ENCODE results near the gene SLC12A9.

- TF ChIP-seq CTCF (IDR thresholded peaks at IDR 0.05; ENCODE audit: low read length) (no peak), EZH2 (IDR thresholded peaks at IDR 0.05; ENCODE audit: borderline replicate concordance, low read length) (no peak)
Measured at GRCh38 chr7:100879685-100880261, 27.3 kb downstream of the SLC12A9 start.
